Cardiac fibroblast (primary cell): Measurements from ENCODE around the gene KCNMB1.

Experiments used
- DNase-seq, 2 donors: peaks; one replicate each; pipeline versions ENCODE4 v3.0.0 to v3.0.0-alpha.2; 2010; ENCODE audit warnings: low read depth in 2 of 2
- H3K4me3 ChIP-seq, 2 donors: replicated peaks in 1 of 2; 1 replicate in 1 of 2; 2 replicates in 1 of 2; pipeline ENCODE4 v1.5.1; 2011; ENCODE audit warnings: low read depth in 2 of 2, low read length in 2 of 2, mild to moderate bottlenecking in 2 of 2, moderate library complexity in 1 of 2
- CTCF ChIP-seq: IDR thresholded peaks from one replicate; pipeline ENCODE4 v1.5.1; 2011; ENCODE audit warnings: low read depth, mild to moderate bottlenecking, low read length, inconsistent platforms

KCNMB1 gene

GRCh38 chr5:170419643-170420042, 30.5 kb upstream of the KCNMB1 start:
- H3K4me3 ChIP-seq: no peak overlapping the region

GRCh38 chr5:170418736-170419135, 29.6 kb upstream of the KCNMB1 start:
- no peak overlapping the region for H3K4me3 ChIP-seq
- TF ChIP-seq CTCF: no peak
- DNase-seq: no peak

More at GRCh38 chr5:170419643-170420042, 30.5 kb upstream of the KCNMB1 start:
- DNase-seq: no peak
- no peak for TF ChIP-seq CTCF

GRCh38 chr5:170416526-170416925, 27.4 kb upstream of the KCNMB1 start:
- DNase-seq: no peak
- no peak for TF ChIP-seq CTCF
- H3K4me3 ChIP-seq: no peak overlapping the region

- no peak overlapping the region for H3K4me3 ChIP-seq
- no peak for DNase-seq
- TF ChIP-seq CTCF: no peak
Measured at GRCh38 chr5:170414786-170415185, 25.6 kb upstream of the KCNMB1 start.

GRCh38 chr5:170413897-170414296, 24.7 kb upstream of the KCNMB1 start:
- H3K4me3 ChIP-seq: no peak overlapping the region
- no peak for DNase-seq
- TF ChIP-seq CTCF: no peak

GRCh38 chr5:170411100-170411499, 21.9 kb upstream of the KCNMB1 start:
- no peak for DNase-seq
- no peak for TF ChIP-seq CTCF

GRCh38 chr5:170410401-170410800, 21.2 kb upstream of the KCNMB1 start:
- no peak overlapping the region for H3K4me3 ChIP-seq
- no peak for TF ChIP-seq CTCF
- DNase-seq: no peak

More at GRCh38 chr5:170411100-170411499, 21.9 kb upstream of the KCNMB1 start:
- H3K4me3 ChIP-seq: no peak overlapping the region
